DND-41 (cell line): ENCODE measurements around the gene PTMS.

ENCODE experiments used
- CTCF ChIP-seq: IDR thresholded peaks from 2 replicates; pipeline ENCODE4 v1.5.1; 2012; ENCODE audit warnings: borderline replicate concordance, low read length, moderate library complexity, mild to moderate bottlenecking; ENCODE audit not compliant: poor library complexity, severe bottlenecking; ENCODE audit errors: extremely low read depth
- EZH2 ChIP-seq: IDR thresholded peaks from 3 replicates; pipeline ENCODE4 v1.6.1; 2012; ENCODE audit warnings: borderline replicate concordance, low read depth, mild to moderate bottlenecking, moderate library complexity, low read length, inconsistent platforms; ENCODE audit not compliant: severe bottlenecking

- TF ChIP-seq CTCF (no peak), EZH2 (no peak)
Observed at GRCh38 chr12:6809056-6809455, 42.9 kb downstream of the PTMS start.
